Measurements from ENCODE around the gene PXMP2. TPM values are rescaled to one million over a fixed set of nuclear protein-coding genes. Genes with fewer than 3 reads are reported as not detected.

PXMP2 gene
- total and polyA plus RNA-seq, 4 donors, result 43.8 to 259 (median 135) TPM

- Histone ChIP-seq H3K36me3 (ENCODE audit: control insufficient read depth in 4 of 4, insufficient read depth in 3 of 4, low read depth in 1 of 4, low read length in 3 of 4) (peaks cover 12 to 70% (median 45%) of the 10 kb centered on the region in 4 donors), H3K9me3 (ENCODE audit: control insufficient read depth in 4 of 4, low read length in 3 of 4) (no peaks in the 10 kb centered on the region), H3K4me3 (ENCODE audit: low read depth in 1 of 3, low read length in 3 of 3) (no peak overlapping the region), H3K9ac (ENCODE audit: low read depth in 1 of 2, low read length in 2 of 2) (no peak overlapping the region), H3K4me1 (ENCODE audit: control insufficient read depth in 4 of 4, insufficient read depth in 4 of 4, low read length in 3 of 4) (no peaks in the 10 kb centered on the region), H3K27ac (ENCODE audit: low read depth in 1 of 2, low read length in 2 of 2) (no peak overlapping the region), H3K27me3 (ENCODE audit: control insufficient read depth in 4 of 4, insufficient read depth in 4 of 4, low read length in 3 of 4) (no peaks in the 10 kb centered on the region)
- TF ChIP-seq ZBTB33 (IDR thresholded peaks at IDR 0.05), result no peak
- no peak for TF ChIP-seq JUND (IDR thresholded peaks at IDR 0.05)
- TF ChIP-seq HNF4A (conservative IDR thresholded peaks at IDR 0.05), result no peak
- no peak for TF ChIP-seq YY1 (IDR thresholded peaks at IDR 0.05)
- no peak for TF ChIP-seq NR2F2 (IDR thresholded peaks at IDR 0.05)
- TF ChIP-seq CTCF (IDR thresholded peaks at IDR 0.05; ENCODE audit: low read depth, low read length, missing input control), result no peak
- TF ChIP-seq EGR1 (IDR thresholded peaks at IDR 0.05; ENCODE audit: low read depth in 2 of 2), result no peak
- no peak for TF ChIP-seq SP1 (IDR thresholded peaks at IDR 0.05)
- DNase-seq (ENCODE audit: low spot score), result no peak
- WGBS, result 90% methylated on average over 7 of the region's 7 CpGs
Measured at GRCh38 chr12:132653567-132654290, 33.7 kb upstream of the PXMP2 start.

GRCh38 chr12:132657004-132657727 is 30.2 kb upstream of the PXMP2 start:
- no peak for DNase-seq (ENCODE audit: low spot score)
- Histone ChIP-seq H3K9ac (ENCODE audit: low read depth in 1 of 2, low read length in 2 of 2) (no peak overlapping the region), H3K4me1 (ENCODE audit: control insufficient read depth in 4 of 4, insufficient read depth in 4 of 4, low read length in 3 of 4) (no peaks in the 10 kb centered on the region), H3K27ac (ENCODE audit: low read depth in 1 of 2, low read length in 2 of 2) (no peak overlapping the region), H3K36me3 (ENCODE audit: control insufficient read depth in 4 of 4, insufficient read depth in 3 of 4, low read depth in 1 of 4, low read length in 3 of 4) (peaks cover 6 to 81% (median 56%) of the 10 kb centered on the region in 4 donors), H3K4me3 (ENCODE audit: low read depth in 1 of 3, low read length in 3 of 3) (no peak overlapping the region), H3K27me3 (ENCODE audit: control insufficient read depth in 4 of 4, insufficient read depth in 4 of 4, low read length in 3 of 4) (no peaks in the 10 kb centered on the region), H3K9me3 (ENCODE audit: control insufficient read depth in 4 of 4, low read length in 3 of 4) (no peaks in the 10 kb centered on the region)
- TF ChIP-seq SP1 (IDR thresholded peaks at IDR 0.05) (no peak), CTCF (IDR thresholded peaks at IDR 0.05; ENCODE audit: low read depth, low read length, missing input control) (no peak), RAD21 (IDR thresholded peaks at IDR 0.05) (peak; percentile 45 to 57), GABPA (IDR thresholded peaks at IDR 0.05 in 1 of 2, conservative IDR thresholded peaks at IDR 0.05 in 1 of 2) (no peak), YY1 (IDR thresholded peaks at IDR 0.05) (no peak), FOXA2 (IDR thresholded peaks at IDR 0.05) (no peak), TAF1 (conservative IDR thresholded peaks at IDR 0.05) (no peak), HNF4G (IDR thresholded peaks at IDR 0.05) (no peak)
- WGBS, result 93% methylated on average over 12 of the region's 12 CpGs

Measured in liver (tissue), 9 donors.